HepG2 (cell line): ENCODE results near the gene ACADSB. TPM values are rescaled to one million over a fixed set of nuclear protein-coding genes. Genes with fewer than 3 reads are reported as not detected.

Experiments used
- ATAC-seq: fragments of 200-7000 bp; cut with Tn5 transposase; 3 replicates; pipeline ENCODE4 v1.9.1; 2020; ENCODE audit warnings: mild to moderate bottlenecking, moderate library complexity
- Bru-seq: library from RNA; stranded (reverse); fragments of 400-500 nt; gene quantifications from one replicate; lab custom pipeline; 2021; lab: Mats Ljungman, UMichigan
- BruChase-seq, 2 experiments: library from RNA; stranded (reverse); fragments of 400-500 nt; gene quantifications; one replicate each; lab custom pipeline; 2021; lab: Mats Ljungman, UMichigan
- BruUV-seq: library from RNA; stranded (reverse); fragments of 400-500 nt; replicated peaks from 2 replicates; lab custom pipeline; 2021; lab: Mats Ljungman, UMichigan
- CTCF ChIA-PET: fragments of 300-600 bp; formaldehyde crosslinking; extraction: SDS; loops from one replicate; lab custom pipeline; 2021; ENCODE audit warnings: low total read pairs, inconsistent platforms, low intra/inter-chr PET ratio; lab: Yijun Ruan, JAX
- POLR2A ChIA-PET: fragments of 350-600 bp; sonication (Branson Sonifier 250); formaldehyde crosslinking; loops from one replicate; lab custom pipeline; 2020; ENCODE audit warnings: antibody characterized with exemption, inconsistent platforms; lab: Yijun Ruan, JAX
- DNase-seq: peaks from one replicate; pipeline ENCODE4 v3.0.0-alpha.2; 2015; ENCODE audit warnings: low spot score
- FAIRE-seq: peaks from 3 replicates; lab custom pipeline; 2011; peaks lifted over from hg19 to GRCh38; lab: Jason Lieb, UNC
- H2AFZ ChIP-seq: one replicate; pipeline ENCODE4 v1.6.1; 2011; ENCODE audit warnings: low read length, inconsistent platforms
- H3K27ac ChIP-seq: fragments of 300-600 bp; 3 replicates; pipeline ENCODE4 v1.8.0; 2011; ENCODE audit warnings: mixed run types, mild to moderate bottlenecking, mixed read lengths, low read length, inconsistent platforms; ENCODE audit not compliant: insufficient read depth; ENCODE audit errors: extremely low read length
- H3K27me3 ChIP-seq, 2 experiments: fragments of 200-600 bp in 1 of 2; 2 replicates in 1 of 2; 3 replicates in 1 of 2; pipeline versions ENCODE4 v1.6.0 to v1.8.0; 2011; ENCODE audit warnings: low read length in 2 of 2, mild to moderate bottlenecking in 2 of 2, moderate library complexity in 2 of 2, inconsistent platforms in 1 of 2; ENCODE audit not compliant: insufficient read depth in 2 of 2, control insufficient read depth in 1 of 2
- H3K36me3 ChIP-seq, 2 experiments: fragments of 200-600 bp in 1 of 2; replicated peaks in 1 of 2; 2 replicates in 1 of 2; 3 replicates in 1 of 2; pipeline versions ENCODE4 v1.5.1 to v1.8.0; 2011; ENCODE audit warnings: low read length in 2 of 2, inconsistent platforms in 1 of 2; ENCODE audit not compliant: insufficient read depth in 2 of 2, control insufficient read depth in 1 of 2
- H3K4me1 ChIP-seq: 2 replicates; pipeline ENCODE4 v1.5.1; 2012; ENCODE audit warnings: low read length, inconsistent platforms; ENCODE audit not compliant: insufficient read depth
- H3K4me2 ChIP-seq: 2 replicates; pipeline ENCODE4 v1.6.0; 2011; ENCODE audit warnings: low read depth, low read length, inconsistent platforms
- H3K4me3 ChIP-seq, 3 experiments: fragments of 200-600 bp in 1 of 3; sonication (generic), shearing (Covaris generic) in 1 of 3; replicated peaks in 1 of 3; 2 replicates each; pipeline ENCODE4 v1.5.1; 2011 to 2016; ENCODE audit warnings: low read length in 3 of 3, inconsistent platforms in 2 of 3, low read depth in 2 of 3, mild to moderate bottlenecking in 2 of 3, control low read depth in 1 of 3, mixed read lengths in 1 of 3; ENCODE audit not compliant: insufficient read depth in 1 of 3
- H3K79me2 ChIP-seq: one replicate; pipeline ENCODE4 v1.6.1; 2011; ENCODE audit warnings: low read length, inconsistent platforms; ENCODE audit not compliant: insufficient read depth
- H3K9ac ChIP-seq: 2 replicates; pipeline ENCODE4 v1.6.0; 2011; ENCODE audit warnings: mild to moderate bottlenecking, low read depth, low read length, inconsistent platforms; ENCODE audit not compliant: insufficient read depth
- H3K9me3 ChIP-seq: 2 replicates; pipeline ENCODE4 v1.5.1; 2012; ENCODE audit warnings: mild to moderate bottlenecking, low read length
- H4K20me1 ChIP-seq: 2 replicates; pipeline ENCODE4 v1.6.0; 2011; ENCODE audit warnings: inconsistent platforms, mild to moderate bottlenecking, low read length, moderate library complexity; ENCODE audit not compliant: insufficient read depth
- KMT2A ChIP-seq: sonication (generic); formaldehyde crosslinking; IDR thresholded peaks from 2 replicates; pipeline ENCODE4 v1.4.0; 2020; ENCODE audit warnings: missing genetic modification reagents
- SMYD3 ChIP-seq: sonication (generic); formaldehyde crosslinking; IDR thresholded peaks from 2 replicates; pipeline ENCODE4 v1.8.1; 2023; ENCODE audit warnings: mild to moderate bottlenecking, missing genetic modification reagents
- YY1 ChIP-seq: IDR thresholded peaks from 2 replicates; pipeline ENCODE4 v1.6.1; 2011; ENCODE audit warnings: low read length, low read depth, moderate library complexity, mild to moderate bottlenecking; ENCODE audit not compliant: insufficient read depth, insufficient replicate concordance
- ZNF331 ChIP-seq: sonication (generic); formaldehyde crosslinking; IDR thresholded peaks from 2 replicates; pipeline ENCODE4 v1.4.0; 2020; ENCODE audit warnings: missing genetic modification reagents
- ZNF772 ChIP-seq: sonication (generic); formaldehyde crosslinking; IDR thresholded peaks from 2 replicates; pipeline ENCODE4 v1.5.0; 2020; ENCODE audit warnings: mild to moderate bottlenecking, missing genetic modification reagents
- WGBS: methylation state at CpG from one replicate; pipeline ENCODE4 v1.1.6; 2017; ENCODE audit warnings: low lambda C conversion rate; 5-methylcytosine and 5-hydroxymethylcytosine counted together
- in situ Hi-C: cut with HindIII; loops from 2 replicates; pipeline ENCODE4 v1.10.0; 2017; ENCODE audit warnings: low pct_unique_long_range_greater_than_20kb; ENCODE audit not compliant: extremely low pct_ligation_motif_present
- intact Hi-C: fragments of 100-400 bp; cut with micrococcal nuclease; formaldehyde crosslinking; loops from one replicate; pipeline ENCODE4 v1.10.0; 2022; ENCODE audit not compliant: unreplicated experiment
- long read RNA-seq, 2 experiments: library from RNA in 1 of 2; library from polyadenylated mRNA in 1 of 2; stranded (forward) in 1 of 2; unstranded in 1 of 2; transcript quantifications; one replicate each; pipeline ENCODE4 v2.0.0, GENCODE V29; 2019 to 2022
- polyA minus RNA-seq, 3 experiments: library from RNA; depleted of rRNA, polyadenylated mRNA; stranded (reverse); fragments of >200 nt; gene quantifications; 2 replicates each; pipeline ENCODE4 v1.2.3, GENCODE V29; 2011; ENCODE audit warnings: low replicate concordance in 1 of 3
- polyA plus RNA-seq, 8 experiments: library from polyadenylated mRNA; depleted of rRNA in 3 of 8; stranded (reverse) in 7 of 8; unstranded in 1 of 8; fragments of >200 nt; fragmentation: Illumina TruSeq in 4 of 8; extraction: Trizol in 4 of 8; gene quantifications; 2 replicates each; pipeline versions ENCODE4 v1.2.1 to v1.2.3, GENCODE V29; 2011 to 2016; ENCODE audit warnings: low read depth in 4 of 8, missing spikeins in 1 of 8, mixed read lengths in 1 of 8; ENCODE audit not compliant: insufficient read depth in 1 of 8
- total RNA-seq, 5 experiments: library from RNA; depleted of rRNA; stranded (reverse); fragments of >200 nt; fragmentation: Illumina TruSeq; extraction: Trizol; gene quantifications; 2 replicates each; pipeline ENCODE4 v1.2.3, GENCODE V29; 2016; ENCODE audit warnings: low read depth in 1 of 5
- TF ChIP-seq, protein P1 (sequence below): sonication (generic); formaldehyde crosslinking; IDR thresholded peaks from 2 replicates; pipeline ENCODE4 v1.4.0; 2020; ENCODE audit warnings: low read depth, missing genetic modification reagents
- TF ChIP-seq, protein P2 (sequence below): sonication (generic); formaldehyde crosslinking; IDR thresholded peaks from 2 replicates; pipeline ENCODE4 v1.5.0; 2020; ENCODE audit warnings: missing genetic modification reagents, mild to moderate bottlenecking, borderline replicate concordance
- TF ChIP-seq, protein P3 (sequence below): sonication (generic); formaldehyde crosslinking; IDR thresholded peaks from 2 replicates; pipeline ENCODE4 v1.8.1; 2022; ENCODE audit warnings: low read depth, mild to moderate bottlenecking, missing genetic modification reagents

ACADSB gene
- 80.0 and 186 TPM in 2 replicates for total RNA-seq (2016; rRNA removed; fragmentation: Illumina TruSeq; extraction: Trizol)
- 4.1 and 6.0 TPM in 2 replicates for total RNA-seq (2016; cell fraction: cytosol; rRNA removed; fragmentation: Illumina TruSeq; extraction: Trizol; ENCODE audit: low read depth)
- total RNA-seq (2016; cell fraction: insoluble cytoplasmic fraction; rRNA removed; fragmentation: Illumina TruSeq; extraction: Trizol) = 83.2 and 181 TPM in 2 replicates
- total RNA-seq (2016; cell fraction: membrane; rRNA removed; fragmentation: Illumina TruSeq; extraction: Trizol) = 18.7 and 22.3 TPM in 2 replicates
- 56.2 and 60.6 TPM in 2 replicates for total RNA-seq (2016; cell fraction: nucleus; rRNA removed; fragmentation: Illumina TruSeq; extraction: Trizol)
- polyA plus RNA-seq (2011; rRNA removed) = 76.6 and 87.6 TPM in 2 replicates
- polyA plus RNA-seq (2011; cell fraction: cytosol; rRNA removed) = 29.9 and 54.9 TPM in 2 replicates
- polyA plus RNA-seq (2011; cell fraction: nucleus; rRNA removed) = 44.5 and 55.6 TPM in 2 replicates
- polyA plus RNA-seq (2012) = 86.5 and 157 TPM in 2 replicates
- polyA plus RNA-seq (2016; cell fraction: cytosol; fragmentation: Illumina TruSeq; extraction: Trizol; ENCODE audit: low read depth) = 2.0 and 3.4 TPM in 2 replicates
- polyA plus RNA-seq (2016; cell fraction: insoluble cytoplasmic fraction; fragmentation: Illumina TruSeq; extraction: Trizol; ENCODE audit: low read depth) = 165 TPM in 2 replicates
- polyA plus RNA-seq (2016; cell fraction: membrane; fragmentation: Illumina TruSeq; extraction: Trizol; ENCODE audit: low read depth) = 8.4 and 9.5 TPM in 2 replicates
- 75.5 and 83.4 TPM in 2 replicates for polyA plus RNA-seq (2016; cell fraction: nucleus; fragmentation: Illumina TruSeq; extraction: Trizol; ENCODE audit: insufficient read depth, low read depth)
- 1.1 and 23.6 TPM in 2 replicates for polyA minus RNA-seq (2011; rRNA and poly(A)+ RNA removed; ENCODE audit: low replicate concordance)
- 44.7 and 65.6 TPM in 2 replicates for polyA minus RNA-seq (2011; cell fraction: cytosol; rRNA and poly(A)+ RNA removed)
- 83.4 and 110 TPM in 2 replicates for polyA minus RNA-seq (2011; cell fraction: nucleus; rRNA and poly(A)+ RNA removed)
- percentile 94 among the genes with signal in this experiment for Bru-seq, nascent RNA
- percentile 96 among the genes with signal in this experiment for BruChase-seq, experiment 1, labeled RNA remaining after a 6-hour chase
- percentile 94 among the genes with signal in this experiment for BruChase-seq, experiment 2, labeled RNA remaining after a 2-hour chase
- long read RNA-seq, experiment 1, full-length matches to known transcripts = 76 of 90 reads
- long read RNA-seq, experiment 1, partial matches to known transcripts = 3 of 90 reads
- long read RNA-seq, experiment 1, other reads (novel, unspliced or antisense) = 11 of 90 reads
- long read RNA-seq, experiment 2, full-length matches to known transcripts = 14 of 94 reads
- long read RNA-seq, experiment 2, partial matches to known transcripts = 7 of 94 reads
- long read RNA-seq, experiment 2, other reads (novel, unspliced or antisense) = 73 of 94 reads

DNA sequence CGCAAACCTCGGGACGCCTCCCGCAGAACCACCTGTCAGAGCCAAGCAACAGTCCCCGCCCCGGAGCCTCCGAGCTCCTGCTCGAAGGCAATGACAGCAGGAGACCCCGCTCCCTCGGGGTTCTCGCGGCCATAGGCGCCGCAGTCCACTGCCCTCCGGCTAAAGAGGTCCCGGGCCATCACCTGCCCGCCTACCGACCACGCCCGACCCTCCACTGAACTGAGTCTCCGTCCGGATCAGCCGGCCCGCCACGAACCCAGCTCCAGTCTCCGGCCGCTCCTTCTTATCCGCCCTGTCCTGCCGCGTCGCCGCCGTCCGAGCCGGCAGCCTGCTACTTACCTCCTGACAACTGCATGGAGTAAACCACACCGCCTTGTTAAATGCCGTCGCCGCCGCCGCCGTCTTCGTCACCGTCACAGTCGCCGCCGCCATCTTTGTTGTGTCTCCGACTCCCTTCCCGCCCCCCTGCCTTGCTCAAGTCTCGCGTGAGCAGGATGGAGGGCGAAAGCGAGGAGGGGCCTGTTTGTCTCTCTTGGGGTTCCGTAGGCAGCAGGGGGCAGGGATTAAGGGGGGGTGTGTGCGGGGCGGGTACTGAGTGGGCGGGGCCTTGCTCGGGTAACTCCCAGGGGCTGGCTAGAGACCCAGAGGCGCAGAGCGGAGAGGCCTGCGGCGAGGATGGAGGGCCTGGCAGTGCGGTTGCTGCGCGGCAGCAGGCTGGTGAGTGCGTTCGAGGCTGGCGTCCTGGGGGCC is at the start of gene ACADSB, which contains the start of gene IKZF5:
Gene ACADSB (plus strand): TSS at position 652 of the 750 bp plus-strand sequence. CDS start 24 bp downstream, at position 676.
Gene IKZF5 (minus strand): TSS at position 441 of the 750 bp plus-strand sequence. CDS start 10,170 bp downstream, outside the sequence.
- peak within 1 kb of the TSS; percentile 87 for H3K4me2 ChIP-seq
- FAIRE-seq = peak; percentile 66
- H3K27ac ChIP-seq = peak within 1 kb of the TSS; percentile 80
- BruUV-seq = no TSS peak
- no peaks in the 10 kb centered on the region; a peak in 1 of 5 replicates for H3K27me3 ChIP-seq
- H3K79me2 ChIP-seq = peaks cover 96% of the 10 kb centered on the region
- H3K36me3 ChIP-seq = peaks cover 5% of the 10 kb centered on the region in 2 experiments; a peak in 3 of 5 replicates
- ChIA-PET CTCF (no interaction called here), POLR2A (interaction anchor here (0.7 to 6.9 kb wide), 11 partner anchors 9 to 145 kb away, joined by 3 to 131 read pairs (median 5); partner anchors contain the start of genes C10orf88 and PSTK)
- H3K4me1 ChIP-seq = peaks cover 52% of the 10 kb centered on the region
- WGBS = 0% methylated on average over 17 of the region's 68 CpGs
- peak; percentile 95 for DNase-seq
- no peak within 1 kb of the TSS for H2AFZ ChIP-seq
- H3K9ac ChIP-seq = peak within 1 kb of the TSS; percentile 95
- H4K20me1 ChIP-seq = peaks cover 20% of the 10 kb centered on the region
- in situ Hi-C loops = no loop called here
- H3K9me3 ChIP-seq = no peaks in the 10 kb centered on the region
- H3K4me3 ChIP-seq = peak within 1 kb of the TSS; percentile 96 to 99 (median 99)
- ATAC-seq = peak; percentile 96
- intact Hi-C loops = loop anchor here (1.0 kb wide), 1 partner anchor 12 kb away; no protein-coding TSS in a partner anchor
- TF ChIP-seq SMYD3 (CRISPR knock-in tag) = no peak
- TF ChIP-seq, protein P1, sequence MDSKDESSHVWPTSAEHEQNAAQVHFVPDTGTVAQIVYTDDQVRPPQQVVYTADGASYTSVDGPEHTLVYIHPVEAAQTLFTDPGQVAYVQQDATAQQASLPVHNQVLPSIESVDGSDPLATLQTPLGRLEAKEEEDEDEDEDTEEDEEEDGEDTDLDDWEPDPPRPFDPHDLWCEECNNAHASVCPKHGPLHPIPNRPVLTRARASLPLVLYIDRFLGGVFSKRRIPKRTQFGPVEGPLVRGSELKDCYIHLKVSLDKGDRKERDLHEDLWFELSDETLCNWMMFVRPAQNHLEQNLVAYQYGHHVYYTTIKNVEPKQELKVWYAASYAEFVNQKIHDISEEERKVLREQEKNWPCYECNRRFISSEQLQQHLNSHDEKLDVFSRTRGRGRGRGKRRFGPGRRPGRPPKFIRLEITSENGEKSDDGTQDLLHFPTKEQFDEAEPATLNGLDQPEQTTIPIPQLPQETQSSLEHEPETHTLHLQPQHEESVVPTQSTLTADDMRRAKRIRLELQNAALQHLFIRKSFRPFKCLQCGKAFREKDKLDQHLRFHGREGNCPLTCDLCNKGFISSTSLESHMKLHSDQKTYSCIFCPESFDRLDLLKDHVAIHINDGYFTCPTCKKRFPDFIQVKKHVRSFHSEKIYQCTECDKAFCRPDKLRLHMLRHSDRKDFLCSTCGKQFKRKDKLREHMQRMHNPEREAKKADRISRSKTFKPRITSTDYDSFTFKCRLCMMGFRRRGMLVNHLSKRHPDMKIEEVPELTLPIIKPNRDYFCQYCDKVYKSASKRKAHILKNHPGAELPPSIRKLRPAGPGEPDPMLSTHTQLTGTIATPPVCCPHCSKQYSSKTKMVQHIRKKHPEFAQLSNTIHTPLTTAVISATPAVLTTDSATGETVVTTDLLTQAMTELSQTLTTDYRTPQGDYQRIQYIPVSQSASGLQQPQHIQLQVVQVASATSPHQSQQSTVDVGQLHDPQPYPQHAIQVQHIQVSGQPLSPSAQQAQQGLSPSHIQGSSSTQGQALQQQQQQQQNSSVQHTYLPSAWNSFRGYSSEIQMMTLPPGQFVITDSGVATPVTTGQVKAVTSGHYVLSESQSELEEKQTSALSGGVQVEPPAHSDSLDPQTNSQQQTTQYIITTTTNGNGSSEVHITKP (CRISPR knock-in tag) = no peak
- TF ChIP-seq, protein P2, sequence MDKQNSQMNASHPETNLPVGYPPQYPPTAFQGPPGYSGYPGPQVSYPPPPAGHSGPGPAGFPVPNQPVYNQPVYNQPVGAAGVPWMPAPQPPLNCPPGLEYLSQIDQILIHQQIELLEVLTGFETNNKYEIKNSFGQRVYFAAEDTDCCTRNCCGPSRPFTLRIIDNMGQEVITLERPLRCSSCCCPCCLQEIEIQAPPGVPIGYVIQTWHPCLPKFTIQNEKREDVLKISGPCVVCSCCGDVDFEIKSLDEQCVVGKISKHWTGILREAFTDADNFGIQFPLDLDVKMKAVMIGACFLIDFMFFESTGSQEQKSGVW (CRISPR knock-in tag) = 0 out of 2 replicates have a peak, but pooled peaks have one; percentile 18
- TF ChIP-seq YY1 = peak; percentile 97
- peak; percentile 80 for TF ChIP-seq ZNF331 (CRISPR knock-in tag)
- peak; percentile 86 for TF ChIP-seq KMT2A (CRISPR knock-in tag)
- TF ChIP-seq, protein P3, sequence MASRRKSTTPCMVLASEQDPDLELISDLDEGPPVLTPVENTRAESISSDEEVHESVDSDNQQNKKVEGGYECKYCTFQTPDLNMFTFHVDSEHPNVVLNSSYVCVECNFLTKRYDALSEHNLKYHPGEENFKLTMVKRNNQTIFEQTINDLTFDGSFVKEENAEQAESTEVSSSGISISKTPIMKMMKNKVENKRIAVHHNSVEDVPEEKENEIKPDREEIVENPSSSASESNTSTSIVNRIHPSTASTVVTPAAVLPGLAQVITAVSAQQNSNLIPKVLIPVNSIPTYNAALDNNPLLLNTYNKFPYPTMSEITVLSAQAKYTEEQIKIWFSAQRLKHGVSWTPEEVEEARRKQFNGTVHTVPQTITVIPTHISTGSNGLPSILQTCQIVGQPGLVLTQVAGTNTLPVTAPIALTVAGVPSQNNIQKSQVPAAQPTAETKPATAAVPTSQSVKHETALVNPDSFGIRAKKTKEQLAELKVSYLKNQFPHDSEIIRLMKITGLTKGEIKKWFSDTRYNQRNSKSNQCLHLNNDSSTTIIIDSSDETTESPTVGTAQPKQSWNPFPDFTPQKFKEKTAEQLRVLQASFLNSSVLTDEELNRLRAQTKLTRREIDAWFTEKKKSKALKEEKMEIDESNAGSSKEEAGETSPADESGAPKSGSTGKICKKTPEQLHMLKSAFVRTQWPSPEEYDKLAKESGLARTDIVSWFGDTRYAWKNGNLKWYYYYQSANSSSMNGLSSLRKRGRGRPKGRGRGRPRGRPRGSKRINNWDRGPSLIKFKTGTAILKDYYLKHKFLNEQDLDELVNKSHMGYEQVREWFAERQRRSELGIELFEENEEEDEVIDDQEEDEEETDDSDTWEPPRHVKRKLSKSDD (CRISPR knock-in tag) = peak; percentile 74; the same call in 1 of the 2 replicates
- 0 out of 2 replicates have a peak, but pooled peaks have one; percentile 8 for TF ChIP-seq ZNF772
